Measurements from ENCODE around the gene ARHGEF4. TPM values are rescaled to one million over a fixed set of nuclear protein-coding genes. Genes with fewer than 3 reads are reported as not detected.

ARHGEF4 gene
- 5.8 to 9.2 TPM (median 7.6 TPM) in 5 replicates for total RNA-seq (2022; extraction: Qiagen RNA extraction; ENCODE audit: low read depth)

GRCh38 chr2:130836501-130837174, at the start of gene ARHGEF4:
Gene ARHGEF4, plus strand, starts transcription at chr2:130836914. Its CDS starts 40 bp downstream, at chr2:130836954.

GRCh38 chr2:131093006-131093695, 256.4 kb downstream of the ARHGEF4 start, which contains the start of gene FAM168B:
Gene FAM168B, minus strand, starts transcription at chr2:131093460. Its CDS starts 10,814 bp downstream, at chr2:131082646.

Other genes starting within 250 kb of the ARHGEF4 start
- not detected in 5 replicates for gene CFC1, start 237.3 kb upstream of the ARHGEF4 start, total RNA-seq (2022; extraction: Qiagen RNA extraction; ENCODE audit: low read depth)
- not detected in 5 replicates for gene POTEJ, start 225.5 kb upstream of the ARHGEF4 start, total RNA-seq (2022; extraction: Qiagen RNA extraction; ENCODE audit: low read depth)
- not detected in 5 replicates for gene GPR148, start 107.8 kb upstream of the ARHGEF4 start, total RNA-seq (2022; extraction: Qiagen RNA extraction; ENCODE audit: low read depth)
- not detected in 5 replicates for gene AMER3, start 81.4 kb upstream of the ARHGEF4 start, total RNA-seq (2022; extraction: Qiagen RNA extraction; ENCODE audit: low read depth)